Central memory CD8-positive, alpha-beta T cell (primary cell): ENCODE measurements around the gene SRI.
"Not testable (repeated sequence)": the region's sequence is repeated elsewhere in the genome, so short reads cannot be mapped to it uniquely, and the experiment has no call there.

Experiments used
- ATAC-seq: fragments of 150-1000 bp; cut with Tn5 transposase; replicated peaks from 2 replicates; pipeline ENCODE4 v1.10.0; 2022; ENCODE audit warnings: mild to moderate bottlenecking, moderate FRiP score, moderate number of reproducible peaks; ENCODE audit not compliant: poor library complexity, severe bottlenecking; ENCODE audit errors: extremely low read depth
- DNase-seq, 2 donors: peaks; one replicate each; pipeline ENCODE4 v3.0.0; 2021; ENCODE audit warnings: low spot score in 2 of 2
- H3K27ac Mint-ChIP-seq: one replicate; pipeline ENCODE4 v1.8.0; 2022; ENCODE audit warnings: low read depth, mild to moderate bottlenecking, moderate library complexity, mixed read lengths
- H3K27me3 Mint-ChIP-seq: one replicate; pipeline ENCODE4 v1.8.0; 2022; ENCODE audit warnings: mixed read lengths
- H3K36me3 Mint-ChIP-seq: one replicate; pipeline ENCODE4 v1.8.0; 2022; ENCODE audit warnings: mild to moderate bottlenecking, moderate library complexity, mixed read lengths; ENCODE audit not compliant: insufficient read depth
- H3K4me1 Mint-ChIP-seq: one replicate; pipeline ENCODE4 v1.8.0; 2022; ENCODE audit warnings: mixed read lengths
- H3K4me3 Mint-ChIP-seq: one replicate; pipeline ENCODE4 v1.8.0; 2022; ENCODE audit warnings: mild to moderate bottlenecking, moderate library complexity, mixed read lengths
- H3K9me3 Mint-ChIP-seq: one replicate; pipeline ENCODE4 v1.8.0; 2022; ENCODE audit warnings: mixed read lengths

The SRI gene, protein sequence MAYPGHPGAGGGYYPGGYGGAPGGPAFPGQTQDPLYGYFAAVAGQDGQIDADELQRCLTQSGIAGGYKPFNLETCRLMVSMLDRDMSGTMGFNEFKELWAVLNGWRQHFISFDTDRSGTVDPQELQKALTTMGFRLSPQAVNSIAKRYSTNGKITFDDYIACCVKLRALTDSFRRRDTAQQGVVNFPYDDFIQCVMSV

DNA sequence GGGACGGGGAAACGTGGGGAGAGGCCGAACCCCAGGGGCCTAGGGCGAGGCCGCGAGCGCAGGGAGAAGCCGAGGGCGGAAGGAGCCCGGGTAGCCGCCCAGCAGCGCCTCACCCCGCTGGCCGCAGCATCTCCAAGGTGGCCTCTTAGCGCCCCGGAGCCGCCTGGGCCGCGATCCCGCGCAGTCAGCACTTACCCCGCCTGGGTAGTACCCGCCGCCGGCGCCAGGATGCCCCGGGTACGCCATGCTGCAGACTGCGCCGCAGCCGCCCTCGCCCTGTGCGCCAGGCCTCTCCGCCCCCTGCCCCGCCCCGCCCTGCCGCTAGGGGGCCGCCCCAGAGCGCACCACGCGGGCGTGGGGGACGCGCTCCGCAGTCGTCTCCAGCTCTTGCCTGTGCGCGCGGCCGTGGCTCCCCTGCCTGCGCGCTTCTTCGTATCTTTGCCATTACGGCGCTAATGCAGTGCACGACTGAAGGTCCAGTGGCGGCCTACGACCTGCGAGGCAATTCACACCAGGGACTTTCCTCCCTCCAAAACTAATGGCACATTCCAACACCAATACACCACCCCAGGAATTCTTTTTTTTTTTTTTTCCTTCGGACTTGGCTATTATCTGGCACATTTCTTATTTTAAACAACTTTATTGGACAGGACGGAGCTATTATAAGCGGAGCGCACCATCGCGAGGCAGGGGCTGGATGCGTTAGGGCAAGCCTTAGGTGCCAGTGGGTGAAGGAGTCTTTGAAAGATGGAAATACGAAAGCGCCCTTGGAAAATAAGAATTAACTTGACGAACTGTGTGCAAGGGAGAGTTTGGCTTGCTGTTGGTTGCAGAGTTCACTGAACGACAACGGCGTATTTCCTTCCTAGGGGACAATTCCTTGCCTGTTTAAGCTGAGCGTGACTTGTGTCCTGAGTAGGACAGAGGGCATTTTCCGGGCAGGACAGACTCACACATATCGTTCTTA, at the start of gene SRI:
Gene SRI, minus strand, starts transcription at position 258 of the 967 bp plus-strand sequence. Its CDS starts 12 bp downstream, at position 246.
- peak within 1 kb of the TSS; percentile 95 for H3K27ac Mint-ChIP-seq
- DNase-seq (peak; percentile 87), ATAC-seq (peak; percentile 95)
- H3K36me3 Mint-ChIP-seq: peaks cover 19% of the 10 kb centered on the region
- peaks cover 28% of the 10 kb centered on the region for H3K4me1 Mint-ChIP-seq
- H3K9me3 Mint-ChIP-seq: no peaks in the 10 kb centered on the region
- H3K4me3 Mint-ChIP-seq: peak within 1 kb of the TSS; percentile 95
- no peaks in the 10 kb centered on the region for H3K27me3 Mint-ChIP-seq

DNA sequence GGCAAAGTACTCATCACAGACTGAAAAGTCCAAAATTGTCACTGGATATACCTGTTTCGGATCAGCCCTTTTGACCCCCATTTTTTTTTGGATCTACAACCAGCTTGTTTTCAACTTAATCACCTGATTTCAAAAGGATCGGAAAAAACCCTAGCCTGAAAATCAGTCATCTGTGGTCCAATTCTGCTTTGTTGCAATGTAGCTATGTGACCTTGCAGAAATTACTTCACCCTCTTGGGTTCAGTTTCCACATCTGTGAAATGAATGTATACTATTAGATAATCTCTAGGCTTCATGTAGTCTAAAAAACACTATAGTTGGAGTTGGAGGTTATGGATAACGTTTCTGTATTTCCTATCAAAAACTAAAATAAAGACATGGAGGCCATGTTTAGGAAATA, 49.7 kb upstream of the SRI start:
- H3K4me3 Mint-ChIP-seq: no peak overlapping the region
- ATAC-seq (no peak), DNase-seq (no peak)
- H3K9me3 Mint-ChIP-seq: no peaks in the 10 kb centered on the region
- no peak overlapping the region for H3K27ac Mint-ChIP-seq
- no peaks in the 10 kb centered on the region for H3K4me1 Mint-ChIP-seq
- no peaks in the 10 kb centered on the region for H3K27me3 Mint-ChIP-seq
- H3K36me3 Mint-ChIP-seq: no peaks in the 10 kb centered on the region

DNA sequence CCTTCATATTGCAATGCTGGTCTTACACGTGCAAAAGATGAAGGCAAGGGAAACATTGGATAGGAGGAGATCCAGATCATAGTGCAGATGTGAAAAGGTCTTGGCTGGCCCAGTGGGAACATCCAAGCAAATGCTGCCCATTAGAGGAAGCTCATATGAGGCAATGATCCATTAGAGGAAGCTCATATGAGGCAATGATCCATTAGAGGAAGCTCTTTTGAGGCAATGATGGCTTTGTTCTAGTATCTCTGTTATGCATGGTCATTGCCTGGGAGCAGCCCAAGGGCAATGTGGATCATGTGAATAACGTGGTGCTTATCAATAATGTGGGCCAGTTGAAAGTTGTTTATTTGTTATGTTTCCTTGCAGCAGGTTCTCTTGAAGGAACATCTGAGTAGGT, 49.0 kb upstream of the SRI start:
- ATAC-seq: no peak
- Mint-ChIP-seq H3K4me1 (no peaks in the 10 kb centered on the region), H3K27me3 (no peaks in the 10 kb centered on the region), H3K36me3 (no peaks in the 10 kb centered on the region), H3K27ac (no peak overlapping the region), H3K4me3 (no peak overlapping the region), H3K9me3 (no peaks in the 10 kb centered on the region)
- no peak for DNase-seq

DNA sequence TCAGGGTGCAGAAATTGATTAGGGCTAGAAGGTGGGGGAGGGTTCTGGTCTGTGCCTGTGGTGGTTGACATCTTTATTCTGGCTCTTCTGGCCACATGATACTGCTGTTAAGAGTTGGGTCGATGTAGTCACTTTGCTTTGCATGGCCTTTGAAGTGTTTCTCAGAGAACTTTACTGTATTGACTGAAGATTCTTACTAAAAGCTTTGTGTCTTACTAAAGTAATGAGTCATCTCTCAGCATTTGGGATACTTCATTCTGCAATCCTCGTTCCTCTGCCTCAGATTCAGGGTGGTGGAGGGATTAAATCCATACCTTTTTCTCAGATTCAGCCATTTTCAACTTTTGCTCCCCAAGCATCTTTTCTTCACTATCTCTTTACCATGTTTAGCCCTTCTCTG, 48.2 kb upstream of the SRI start:
- no peak for DNase-seq
- ATAC-seq: no peak
- no peak overlapping the region for H3K27ac Mint-ChIP-seq
- no peaks in the 10 kb centered on the region for H3K9me3 Mint-ChIP-seq
- H3K27me3 Mint-ChIP-seq: no peaks in the 10 kb centered on the region
- no peaks in the 10 kb centered on the region for H3K36me3 Mint-ChIP-seq
- no peaks in the 10 kb centered on the region for H3K4me1 Mint-ChIP-seq
- H3K4me3 Mint-ChIP-seq: no peak overlapping the region

DNA sequence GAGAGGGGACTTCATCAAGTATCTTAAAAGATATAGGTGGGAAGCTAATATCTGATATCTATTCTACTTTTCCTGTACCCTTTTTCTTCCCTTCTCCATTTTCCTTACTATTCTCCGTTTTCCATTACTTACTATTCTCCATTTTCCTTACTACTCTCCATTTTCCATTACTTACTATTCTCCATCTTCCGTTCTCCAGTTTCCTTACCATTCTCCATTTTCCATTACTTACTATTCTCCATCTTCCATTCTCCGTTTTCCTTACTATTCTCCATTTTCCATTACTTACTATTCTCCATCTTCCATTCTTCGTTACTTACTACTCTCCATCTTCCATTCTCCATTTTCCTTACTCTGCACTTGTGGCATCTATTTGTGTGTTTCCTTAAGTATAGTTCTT, 47.6 kb upstream of the SRI start:
- Mint-ChIP-seq H3K4me1 (no peaks in the 10 kb centered on the region), H3K4me3 (no peak overlapping the region), H3K27ac (no peak overlapping the region), H3K9me3 (no peaks in the 10 kb centered on the region), H3K27me3 (no peaks in the 10 kb centered on the region), H3K36me3 (no peaks in the 10 kb centered on the region)
- ATAC-seq (no peak), DNase-seq (no peak)

DNA sequence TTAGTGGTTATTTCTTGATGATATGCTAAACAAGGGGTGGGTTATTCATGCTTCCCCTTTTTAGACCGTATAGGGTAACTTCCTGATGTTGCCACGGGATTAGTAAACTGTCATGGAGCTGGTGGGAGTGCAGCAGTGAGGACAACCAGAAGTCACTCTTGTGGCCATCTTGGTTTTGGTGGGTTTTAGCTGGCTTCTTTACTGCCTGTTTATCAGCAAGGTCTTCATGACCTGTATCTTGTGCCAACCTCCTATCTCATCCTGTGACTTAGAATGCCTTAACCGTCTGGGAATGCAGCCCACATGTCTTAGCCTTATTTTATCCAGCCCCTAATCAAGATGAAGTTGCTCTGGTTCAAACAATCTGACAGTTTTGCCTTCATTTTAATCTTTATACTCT, 45.1 kb upstream of the SRI start:
- H3K4me3 Mint-ChIP-seq, H3K9me3 Mint-ChIP-seq, H3K27ac Mint-ChIP-seq, H3K27me3 Mint-ChIP-seq, DNase-seq, H3K4me1 Mint-ChIP-seq, H3K36me3 Mint-ChIP-seq, ATAC-seq: not testable (repeated sequence)

DNA sequence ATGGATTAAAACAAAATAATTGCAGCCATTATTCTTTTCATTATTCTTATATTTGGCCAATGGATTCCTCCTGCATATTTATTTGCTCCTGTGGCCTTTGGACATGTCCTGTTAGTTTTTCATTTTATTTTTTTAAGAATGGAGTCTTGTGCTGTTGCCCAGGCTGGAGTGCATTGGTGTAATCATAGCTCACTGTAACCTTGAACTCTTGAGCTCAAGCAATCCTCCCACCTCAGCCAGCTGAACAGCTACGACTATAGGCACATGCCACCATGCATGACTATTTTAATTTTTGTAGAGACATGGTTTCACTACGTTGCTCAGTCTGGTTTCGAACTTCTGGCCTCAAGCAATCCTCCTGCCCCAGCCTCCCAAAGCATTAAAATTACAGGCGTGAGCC, 42.7 kb upstream of the SRI start:
- H3K27ac Mint-ChIP-seq: no peak overlapping the region
- H3K27me3 Mint-ChIP-seq: peaks cover 9% of the 10 kb centered on the region
- no peak for ATAC-seq
- no peak for DNase-seq
- no peaks in the 10 kb centered on the region for H3K36me3 Mint-ChIP-seq
- H3K9me3 Mint-ChIP-seq: no peaks in the 10 kb centered on the region
- no peak overlapping the region for H3K4me3 Mint-ChIP-seq
- H3K4me1 Mint-ChIP-seq: no peaks in the 10 kb centered on the region

DNA sequence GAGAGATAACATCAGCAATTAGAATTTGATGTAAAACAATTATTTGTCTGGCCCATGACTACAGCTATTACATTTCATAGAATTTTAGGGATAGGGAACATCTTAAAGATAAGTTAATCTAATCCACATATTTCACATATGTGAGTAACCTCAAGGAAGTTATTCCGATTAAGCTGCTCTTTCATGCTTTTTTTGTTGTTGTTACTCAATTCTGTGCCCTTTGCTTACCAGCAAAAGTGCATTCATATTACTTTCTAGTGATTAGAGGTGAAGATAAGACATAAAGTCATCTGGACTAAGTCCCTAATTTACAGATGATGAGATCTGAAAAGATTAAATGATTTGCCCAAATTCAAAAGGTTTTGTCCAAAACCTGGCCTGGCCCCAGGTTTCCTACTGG, 40.9 kb upstream of the SRI start:
- Mint-ChIP-seq H3K4me3 (no peak overlapping the region), H3K27ac (no peak overlapping the region), H3K4me1 (no peaks in the 10 kb centered on the region), H3K36me3 (no peaks in the 10 kb centered on the region), H3K9me3 (no peaks in the 10 kb centered on the region), H3K27me3 (peaks cover 19% of the 10 kb centered on the region)
- no peak for ATAC-seq
- DNase-seq: no peak

DNA sequence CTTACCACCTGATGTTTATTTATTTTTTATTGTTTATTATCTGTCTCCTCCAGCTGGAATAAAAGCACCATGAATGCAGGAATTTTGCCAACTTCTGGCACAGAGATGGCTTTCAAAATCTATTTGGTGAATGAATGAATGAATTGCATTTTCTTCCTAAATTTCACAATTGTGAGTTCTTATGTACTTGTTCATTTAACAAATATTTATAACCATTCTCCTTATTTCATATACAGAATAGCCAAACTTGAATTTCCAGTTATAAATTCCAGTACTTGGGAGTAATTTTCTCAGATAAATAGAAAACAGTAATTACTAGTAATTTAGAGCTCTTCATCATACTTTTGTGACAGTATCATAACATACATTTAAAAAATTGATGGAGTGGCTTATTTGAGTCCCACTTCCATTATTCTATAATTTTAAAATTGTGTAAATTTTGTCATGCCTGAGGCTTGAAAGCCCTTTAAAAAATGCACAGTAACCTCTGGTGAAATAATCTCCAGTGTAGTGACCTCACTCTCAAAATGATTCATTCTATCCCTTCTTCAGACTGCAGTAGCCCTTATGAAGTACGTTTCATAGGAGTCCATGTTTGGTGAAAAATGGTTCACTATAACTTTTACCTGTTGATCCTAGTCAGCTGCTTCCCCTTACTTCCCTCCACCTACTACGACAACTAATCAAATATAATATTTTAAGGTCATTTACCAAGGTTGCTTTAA, 40.0 kb upstream of the SRI start:
- DNase-seq: no peak
- Mint-ChIP-seq H3K4me3 (no peak overlapping the region), H3K36me3 (no peaks in the 10 kb centered on the region), H3K27me3 (peaks cover 19% of the 10 kb centered on the region), H3K27ac (no peak overlapping the region), H3K4me1 (no peaks in the 10 kb centered on the region), H3K9me3 (no peaks in the 10 kb centered on the region)
- no peak for ATAC-seq

DNA sequence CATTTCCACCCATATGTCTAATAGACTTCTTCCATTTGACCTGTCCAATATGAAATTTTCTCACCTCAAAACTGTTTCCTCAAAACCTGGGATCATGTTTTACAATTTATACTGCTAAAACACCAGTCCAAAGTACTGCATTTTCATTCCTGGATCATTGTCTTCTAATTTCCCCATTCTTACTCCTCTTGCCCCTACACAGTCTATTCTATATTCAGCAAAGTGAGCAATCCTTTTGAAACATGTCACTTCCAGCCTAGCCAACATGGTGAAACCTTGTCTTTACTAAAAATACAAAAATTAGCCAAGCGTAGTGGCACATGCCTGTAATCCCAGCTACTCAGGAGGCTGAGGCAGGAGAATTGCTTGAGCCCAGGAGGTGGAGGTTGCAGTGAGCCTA, 38.5 kb upstream of the SRI start:
- H3K27ac Mint-ChIP-seq, ATAC-seq, H3K4me3 Mint-ChIP-seq, H3K36me3 Mint-ChIP-seq, DNase-seq, H3K4me1 Mint-ChIP-seq, H3K9me3 Mint-ChIP-seq: not testable (repeated sequence)
- peaks cover 19% of the 10 kb centered on the region for H3K27me3 Mint-ChIP-seq

DNA sequence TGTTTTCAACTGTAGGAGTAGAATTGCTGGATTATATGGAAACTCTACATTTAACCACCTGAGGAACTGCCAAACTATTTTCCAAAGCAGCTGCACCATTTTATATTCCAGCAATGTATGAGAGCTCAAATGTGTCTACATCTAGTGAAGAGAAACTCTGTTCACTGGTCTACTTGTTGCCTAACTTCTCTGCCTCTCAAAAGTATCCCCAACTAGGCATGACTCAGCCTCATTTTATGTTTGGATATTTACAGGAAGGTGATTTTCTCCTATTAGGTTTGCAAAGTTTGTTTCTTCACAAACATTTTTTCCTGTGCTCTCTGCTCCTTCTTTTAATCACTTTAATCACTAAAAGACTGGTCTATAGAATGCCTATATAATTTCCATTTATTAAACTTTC, 37.1 kb upstream of the SRI start:
- Mint-ChIP-seq H3K4me3 (no peak overlapping the region), H3K9me3 (peaks cover 9% of the 10 kb centered on the region), H3K4me1 (no peaks in the 10 kb centered on the region), H3K36me3 (no peaks in the 10 kb centered on the region), H3K27me3 (peaks cover 19% of the 10 kb centered on the region), H3K27ac (no peak overlapping the region)
- DNase-seq: no peak
- ATAC-seq: no peak

DNA sequence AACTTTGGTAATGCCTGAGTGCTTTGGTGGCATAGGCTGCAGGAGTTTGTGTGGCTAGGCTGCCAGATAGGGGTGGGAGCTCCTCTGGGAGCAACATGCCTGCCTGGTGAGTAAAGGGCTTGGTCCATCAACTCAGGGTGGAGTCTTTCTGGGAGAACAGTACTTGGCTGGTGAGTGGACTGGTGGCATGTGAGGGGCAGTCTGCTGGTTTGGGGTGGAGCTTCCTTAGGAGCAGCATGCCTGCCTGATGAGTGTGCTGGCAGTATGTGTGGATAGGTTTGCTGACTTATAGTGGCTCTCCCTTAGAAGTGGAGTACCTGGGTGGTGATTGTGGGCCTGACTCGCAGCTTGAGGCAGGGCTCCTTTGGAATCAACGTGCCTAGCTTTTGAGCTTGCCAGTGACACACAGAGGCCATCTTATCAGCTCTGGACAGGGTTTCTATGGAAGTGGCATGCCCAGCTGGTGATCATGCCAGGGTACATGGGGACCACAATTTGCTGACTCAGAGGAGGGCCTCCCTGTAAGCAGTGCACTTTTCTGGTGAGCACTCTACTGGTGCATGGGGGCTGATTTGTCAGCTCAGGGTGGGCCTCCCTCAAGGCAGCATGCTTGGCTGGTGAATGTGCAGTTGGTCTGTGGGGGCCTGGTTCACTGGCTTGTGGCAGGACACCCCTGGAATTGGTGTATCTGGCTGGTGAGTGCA, 35.0 kb upstream of the SRI start:
- Mint-ChIP-seq H3K27ac (no peak overlapping the region), H3K4me3 (no peak overlapping the region), H3K4me1 (no peaks in the 10 kb centered on the region), H3K9me3 (peaks cover 9% of the 10 kb centered on the region), H3K27me3 (peaks cover 38% of the 10 kb centered on the region), H3K36me3 (peaks cover 1% of the 10 kb centered on the region)
- DNase-seq: no peak
- no peak for ATAC-seq
